Measurements from ENCODE around the gene SEC23IP. TPM values are rescaled to one million over a fixed set of nuclear protein-coding genes. Genes with fewer than 3 reads are reported as not detected.
"Not testable (repeated sequence)": the region's sequence is repeated elsewhere in the genome, so short reads cannot be mapped to it uniquely, and the experiment has no call there.

The SEC23IP gene
- polyA plus RNA-seq, 3 donors: 11.5 to 43.8 (median 42.0) TPM

DNA sequence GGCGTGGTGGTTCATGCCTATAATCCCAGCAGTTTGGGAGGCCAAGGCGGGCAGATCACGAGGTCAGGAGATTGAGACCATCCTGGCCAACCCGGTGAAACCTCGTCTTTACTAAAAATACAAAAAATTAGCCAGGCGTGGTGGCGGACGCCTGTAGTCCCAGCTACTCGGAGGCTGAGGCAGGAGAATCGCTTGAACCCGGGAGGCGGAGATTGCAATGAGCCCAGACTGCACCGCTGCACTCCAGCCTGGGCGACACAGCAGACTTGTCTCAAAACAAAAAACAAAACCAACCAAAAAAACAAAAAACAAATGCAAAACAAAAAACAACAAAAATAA, 712 bp upstream of the SEC23IP start:
- H4K20me1 ChIP-seq (ENCODE audit: insufficient read depth, low read length): peaks cover 24% of the 10 kb centered on the region
- peaks cover 50% of the 10 kb centered on the region for H3K79me2 ChIP-seq (ENCODE audit: insufficient read depth, low read length)
- peak overlapping the region in 1 of 2 donors; percentile 94 for H3K27ac ChIP-seq (ENCODE audit: low read depth in 1 of 2, low read length in 2 of 2)
- H3K9me3 Mint-ChIP-seq; H3K27me3 ChIP-seq (ENCODE audit: control insufficient read depth in 2 of 2, insufficient read depth in 2 of 2, low read length in 2 of 2); H3K9me3 ChIP-seq (replicated peaks in 1 of 2; ENCODE audit: control insufficient read depth in 1 of 2, insufficient read depth in 1 of 2, low read length in 2 of 2); DNase-seq; H3K36me3 ChIP-seq (replicated peaks in 1 of 2; ENCODE audit: control insufficient read depth in 1 of 2, insufficient read depth in 2 of 2, low read length in 2 of 2); H3K27me3 Mint-ChIP-seq (ENCODE audit: low read depth in 3 of 3): not testable (repeated sequence)
- intact Hi-C loops (cut with micrococcal nuclease): loop anchor here (2.0 to 10.0 kb wide), 3 partner anchors 19 to 297 kb away; partner anchors contain the start of genes TIAL1 (in 2 of the 2) and MCMBP (in 1 of the 2)
- WGBS (ENCODE audit: insufficient coverage): 65% methylated on average over 9 of the region's 14 CpGs
- H3K4me3 ChIP-seq (replicated peaks in 1 of 3; ENCODE audit: low read depth in 2 of 3, low read length in 3 of 3): peak overlapping the region; percentile 85 to 97 (median 87)
- peak overlapping the region in 5 of 7 donors; percentile 30 to 97 (median 91) for H3K27ac Mint-ChIP-seq
- peaks cover 51% of the 10 kb centered on the region for H3K4me1 Mint-ChIP-seq
- peaks cover 38 to 57% of the 10 kb centered on the region in 2 donors for H3K4me1 ChIP-seq (ENCODE audit: control insufficient read depth in 1 of 2, insufficient read depth in 2 of 2, low read length in 2 of 2)
- H3K36me3 Mint-ChIP-seq: peaks cover 8 to 17% of the 10 kb centered on the region in 2 donors
- H3K4me2 ChIP-seq (replicated peaks; ENCODE audit: extremely low read depth, low read length, poor library complexity, severe bottlenecking): peak overlapping the region; percentile 87
- peak overlapping the region; percentile 92 to 99 for H3K4me3 Mint-ChIP-seq
- H3K9ac ChIP-seq (ENCODE audit: insufficient read depth, low read length, poor library complexity, severe bottlenecking): peak overlapping the region; percentile 87
- peak overlapping the region; percentile 96 for H2AFZ ChIP-seq (ENCODE audit: insufficient read depth, low read depth, low read length, poor library complexity, severe bottlenecking)

DNA sequence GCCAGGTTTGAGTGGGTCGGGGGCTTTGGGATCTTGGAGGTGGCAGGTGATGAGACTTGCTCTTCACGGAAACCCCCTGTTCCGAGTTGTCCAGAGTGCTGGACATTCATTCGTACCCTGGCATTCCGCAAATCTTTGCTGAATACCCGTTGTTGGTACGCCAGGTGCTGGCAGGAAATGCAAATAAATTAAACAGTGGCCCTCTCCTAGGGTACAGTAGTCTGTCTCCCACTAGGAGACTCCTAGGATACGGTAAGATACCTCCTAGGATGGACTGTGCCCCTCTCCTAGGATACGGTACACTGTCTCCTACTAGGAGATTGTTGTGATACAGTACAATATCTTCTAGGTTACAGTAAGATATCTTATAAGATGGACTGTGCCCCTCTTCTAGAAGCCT, 544 bp downstream of the SEC23IP start:
- DNase-seq: no peak
- Histone ChIP-seq H4K20me1 (ENCODE audit: insufficient read depth, low read length) (peaks cover 33% of the 10 kb centered on the region), H2AFZ (ENCODE audit: insufficient read depth, low read depth, low read length, poor library complexity, severe bottlenecking) (peak overlapping the region; percentile 96), H3K4me1 (ENCODE audit: control insufficient read depth in 1 of 2, insufficient read depth in 2 of 2, low read length in 2 of 2) (peaks cover 38 to 57% of the 10 kb centered on the region in 2 donors), H3K4me2 (replicated peaks; ENCODE audit: extremely low read depth, low read length, poor library complexity, severe bottlenecking) (peak overlapping the region; percentile 87), H3K9ac (ENCODE audit: insufficient read depth, low read length, poor library complexity, severe bottlenecking) (peak overlapping the region; percentile 87), H3K27ac (ENCODE audit: low read depth in 1 of 2, low read length in 2 of 2) (peak overlapping the region; percentile 76 to 94), H3K9me3 (replicated peaks in 1 of 2; ENCODE audit: control insufficient read depth in 1 of 2, insufficient read depth in 1 of 2, low read length in 2 of 2) (peaks cover 0 to 4% of the 10 kb centered on the region in 2 donors), H3K79me2 (ENCODE audit: insufficient read depth, low read length) (peaks cover 59% of the 10 kb centered on the region), H3K36me3 (replicated peaks in 1 of 2; ENCODE audit: control insufficient read depth in 1 of 2, insufficient read depth in 2 of 2, low read length in 2 of 2) (peaks cover 0 to 9% of the 10 kb centered on the region in 2 donors), H3K4me3 (replicated peaks in 1 of 3; ENCODE audit: low read depth in 2 of 3, low read length in 3 of 3) (peak overlapping the region; percentile 85 to 97 (median 87)), H3K27me3 (ENCODE audit: control insufficient read depth in 2 of 2, insufficient read depth in 2 of 2, low read length in 2 of 2) (no peaks in the 10 kb centered on the region)
- peak overlapping the region; percentile 92 to 99 for H3K4me3 Mint-ChIP-seq
- 11% methylated on average over 7 of the region's 9 CpGs for WGBS (ENCODE audit: insufficient coverage)
- peak overlapping the region; percentile 91 to 97 (median 93) for H3K27ac Mint-ChIP-seq
- peaks cover 2 to 6% (median 4%) of the 10 kb centered on the region in 7 donors for H3K9me3 Mint-ChIP-seq
- intact Hi-C loops (cut with micrococcal nuclease): loop anchor here (2.0 to 10.0 kb wide), 3 partner anchors 20 to 298 kb away; partner anchors contain the start of genes TIAL1 (in 2 of the 2) and MCMBP (in 1 of the 2)
- peaks cover 8 to 21% of the 10 kb centered on the region in 2 donors for H3K36me3 Mint-ChIP-seq
- H3K4me1 Mint-ChIP-seq: peaks cover 53% of the 10 kb centered on the region
- TF ChIP-seq, protein P1, sequence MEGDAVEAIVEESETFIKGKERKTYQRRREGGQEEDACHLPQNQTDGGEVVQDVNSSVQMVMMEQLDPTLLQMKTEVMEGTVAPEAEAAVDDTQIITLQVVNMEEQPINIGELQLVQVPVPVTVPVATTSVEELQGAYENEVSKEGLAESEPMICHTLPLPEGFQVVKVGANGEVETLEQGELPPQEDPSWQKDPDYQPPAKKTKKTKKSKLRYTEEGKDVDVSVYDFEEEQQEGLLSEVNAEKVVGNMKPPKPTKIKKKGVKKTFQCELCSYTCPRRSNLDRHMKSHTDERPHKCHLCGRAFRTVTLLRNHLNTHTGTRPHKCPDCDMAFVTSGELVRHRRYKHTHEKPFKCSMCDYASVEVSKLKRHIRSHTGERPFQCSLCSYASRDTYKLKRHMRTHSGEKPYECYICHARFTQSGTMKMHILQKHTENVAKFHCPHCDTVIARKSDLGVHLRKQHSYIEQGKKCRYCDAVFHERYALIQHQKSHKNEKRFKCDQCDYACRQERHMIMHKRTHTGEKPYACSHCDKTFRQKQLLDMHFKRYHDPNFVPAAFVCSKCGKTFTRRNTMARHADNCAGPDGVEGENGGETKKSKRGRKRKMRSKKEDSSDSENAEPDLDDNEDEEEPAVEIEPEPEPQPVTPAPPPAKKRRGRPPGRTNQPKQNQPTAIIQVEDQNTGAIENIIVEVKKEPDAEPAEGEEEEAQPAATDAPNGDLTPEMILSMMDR (IDR thresholded peaks at IDR 0.05): no peak
- H3K27me3 Mint-ChIP-seq (ENCODE audit: low read depth in 3 of 3): peaks cover 0 to 1% (median 0%) of the 10 kb centered on the region in 3 donors
